ENCODE data around the gene SLC29A1.

SLC29A1 gene

DNA sequence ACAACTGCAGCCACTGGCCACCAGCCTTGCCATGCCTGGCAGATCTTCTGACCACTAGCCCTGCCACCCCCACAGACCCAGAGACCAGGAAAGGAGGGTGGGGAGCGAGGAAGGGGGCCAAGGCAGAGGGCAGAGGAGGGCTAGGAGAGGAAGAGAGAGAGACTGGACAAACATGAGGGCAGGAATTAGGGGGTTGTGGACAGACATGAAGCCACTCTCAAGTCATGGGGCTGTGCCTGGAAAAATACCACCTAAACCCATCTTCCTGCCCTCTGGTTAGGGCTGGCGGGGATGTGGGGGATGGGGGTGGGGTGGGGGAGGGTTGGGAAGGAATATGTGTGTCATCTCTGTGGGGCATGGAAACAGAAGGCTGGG, 1.4 kb upstream of the SLC29A1 start:
- Histone ChIP-seq H3K4me3 (no peak overlapping the region), H3K9me3 (no peaks in the 10 kb centered on the region), H3K4me1 (peaks cover 37% of the 10 kb centered on the region), H3K27me3 (ENCODE audit: low read depth) (no peaks in the 10 kb centered on the region), H3K36me3 (replicated peaks) (no peaks in the 10 kb centered on the region)
- in situ Hi-C loops (cut with MboI; ENCODE audit: low sequenced_read_pairs): no loop called here
- no peak for DNase-seq (ENCODE audit: low spot score in 2 of 2)

- in situ Hi-C loops (cut with MboI; ENCODE audit: low sequenced_read_pairs): no loop called here
Observed at GRCh38 chr6:44222486-44223318, 693 bp upstream of the SLC29A1 start.

GRCh38 chr6:44224029-44224964, 902 bp downstream of the SLC29A1 start:
- Histone ChIP-seq H3K36me3 (replicated peaks) (peaks cover 18% of the 10 kb centered on the region), H3K4me3 (peak overlapping the region; percentile 45), H3K9me3 (no peaks in the 10 kb centered on the region), H3K27me3 (ENCODE audit: low read depth) (no peaks in the 10 kb centered on the region), H3K4me1 (peaks cover 25% of the 10 kb centered on the region)
- DNase-seq (ENCODE audit: low spot score in 2 of 2): peak; percentile 40 to 70
- in situ Hi-C loops (cut with MboI; ENCODE audit: low sequenced_read_pairs): no loop called here

More at GRCh38 chr6:44222486-44223318, 693 bp upstream of the SLC29A1 start:
- Histone ChIP-seq H3K9me3 (no peaks in the 10 kb centered on the region), H3K4me1 (peaks cover 37% of the 10 kb centered on the region), H3K4me3 (peak overlapping the region; percentile 45), H3K27me3 (ENCODE audit: low read depth) (no peaks in the 10 kb centered on the region), H3K36me3 (replicated peaks) (peaks cover 4% of the 10 kb centered on the region)
- DNase-seq (ENCODE audit: low spot score in 2 of 2): no peak

DNA sequence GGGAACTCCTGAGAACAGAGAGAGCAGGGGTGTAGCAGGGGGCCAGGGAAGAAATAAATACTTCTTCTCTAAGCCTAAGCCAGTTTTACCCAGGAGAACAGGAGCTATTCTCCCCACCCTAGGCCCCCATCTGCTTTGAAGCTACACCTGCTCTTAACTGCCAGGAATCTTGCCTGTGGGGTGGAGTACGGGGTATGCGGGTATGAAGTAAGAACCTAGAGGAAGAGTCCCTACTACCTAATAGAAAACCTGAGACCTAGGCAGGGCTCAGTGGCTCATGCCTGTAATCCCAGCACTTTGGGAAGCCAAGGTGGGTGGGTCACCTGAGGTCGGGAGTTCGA, 1.5 kb downstream of the SLC29A1 start:
- peak overlapping the region; percentile 45 for H3K4me3 ChIP-seq
- H3K36me3 ChIP-seq (replicated peaks): peaks cover 24% of the 10 kb centered on the region
- no peaks in the 10 kb centered on the region for H3K27me3 ChIP-seq (ENCODE audit: low read depth)
- H3K9me3 ChIP-seq: no peaks in the 10 kb centered on the region
- in situ Hi-C loops (cut with MboI; ENCODE audit: low sequenced_read_pairs): no loop called here
- DNase-seq (ENCODE audit: low spot score in 2 of 2): no peak
- H3K4me1 ChIP-seq: peaks cover 24% of the 10 kb centered on the region

- H3K4me3 ChIP-seq: no peak overlapping the region
- peaks cover 24% of the 10 kb centered on the region for H3K4me1 ChIP-seq
- no peaks in the 10 kb centered on the region for H3K27me3 ChIP-seq (ENCODE audit: low read depth)
- no peaks in the 10 kb centered on the region for H3K9me3 ChIP-seq
- H3K36me3 ChIP-seq (replicated peaks): peaks cover 30% of the 10 kb centered on the region
- in situ Hi-C loops (cut with MboI; ENCODE audit: low sequenced_read_pairs): no loop called here
- DNase-seq (ENCODE audit: low spot score in 2 of 2): no peak
Observed at GRCh38 chr6:44225579-44226325, 2.4 kb downstream of the SLC29A1 start.

- Histone ChIP-seq H3K9me3 (no peaks in the 10 kb centered on the region), H3K4me1 (peaks cover 24% of the 10 kb centered on the region), H3K27me3 (ENCODE audit: low read depth) (no peaks in the 10 kb centered on the region), H3K4me3 (no peak overlapping the region), H3K36me3 (replicated peaks) (peaks cover 38% of the 10 kb centered on the region)
- in situ Hi-C loops (cut with MboI; ENCODE audit: low sequenced_read_pairs): no loop called here
- no peak for DNase-seq (ENCODE audit: low spot score in 2 of 2)
Observed at GRCh38 chr6:44226368-44227147, 3.2 kb downstream of the SLC29A1 start.

DNA sequence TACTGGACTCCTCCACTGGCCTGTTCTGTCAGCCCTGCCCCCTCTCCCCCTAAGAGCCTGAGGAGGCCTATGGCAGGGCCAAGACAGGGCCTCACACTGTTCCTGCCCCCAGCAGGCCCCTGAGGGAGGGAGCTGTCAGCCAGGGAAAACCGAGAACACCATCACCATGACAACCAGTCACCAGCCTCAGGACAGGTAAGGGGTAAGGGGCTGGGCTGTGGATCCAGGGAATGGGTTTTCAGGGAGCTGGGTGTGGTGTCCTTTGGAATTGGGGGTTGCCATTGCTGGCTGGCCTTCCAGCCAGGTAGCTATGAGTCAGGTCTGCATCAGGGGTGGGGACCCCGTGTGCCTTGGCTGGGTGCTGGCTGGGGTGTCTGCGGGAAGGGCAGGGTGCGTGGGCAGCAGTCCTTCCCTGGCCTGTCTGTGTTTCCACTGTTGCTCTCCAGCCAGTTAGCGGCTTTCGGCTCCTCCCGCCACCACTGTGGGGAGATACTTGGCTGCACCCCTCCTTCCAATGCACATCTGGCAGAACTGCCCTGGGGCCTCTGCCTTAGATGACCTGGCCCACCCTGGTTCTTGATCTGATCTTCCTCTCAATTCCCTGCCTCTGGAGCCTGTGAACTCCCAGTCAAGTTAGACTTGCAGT, 3.9 kb downstream of the SLC29A1 start:
- H3K9me3 ChIP-seq: no peaks in the 10 kb centered on the region
- in situ Hi-C loops (cut with MboI; ENCODE audit: low sequenced_read_pairs): no loop called here
- H3K36me3 ChIP-seq (replicated peaks): peaks cover 45% of the 10 kb centered on the region
- no peaks in the 10 kb centered on the region for H3K27me3 ChIP-seq (ENCODE audit: low read depth)
- H3K4me3 ChIP-seq: no peak overlapping the region
- DNase-seq (ENCODE audit: low spot score in 2 of 2): no peak
- peaks cover 22% of the 10 kb centered on the region for H3K4me1 ChIP-seq

DNA sequence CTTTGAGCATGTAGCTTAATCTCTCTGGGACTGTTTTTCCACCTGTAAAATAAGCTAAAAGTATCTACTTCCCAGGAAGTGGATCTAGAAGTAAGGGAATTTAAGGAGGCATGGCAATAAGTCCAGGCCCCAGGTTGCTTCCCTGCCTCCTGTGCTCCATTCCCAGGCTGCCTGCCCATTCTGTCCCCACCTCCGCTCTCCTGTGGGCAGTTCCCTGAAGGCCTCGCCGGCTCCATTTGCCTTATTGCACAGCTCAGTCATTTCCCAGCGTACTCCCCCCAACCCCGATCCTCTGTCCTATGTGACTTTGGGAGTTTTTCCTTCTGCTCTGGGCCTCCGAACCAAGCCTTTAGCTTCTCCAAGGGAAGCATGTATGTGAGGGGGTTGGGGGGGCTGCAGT, 4.6 kb downstream of the SLC29A1 start:
- Histone ChIP-seq H3K9me3 (no peaks in the 10 kb centered on the region), H3K4me3 (no peak overlapping the region), H3K36me3 (replicated peaks) (peaks cover 51% of the 10 kb centered on the region), H3K4me1 (peaks cover 17% of the 10 kb centered on the region), H3K27me3 (ENCODE audit: low read depth) (no peaks in the 10 kb centered on the region)
- in situ Hi-C loops (cut with MboI; ENCODE audit: low sequenced_read_pairs): no loop called here
- no peak for DNase-seq (ENCODE audit: low spot score in 2 of 2)

DNA sequence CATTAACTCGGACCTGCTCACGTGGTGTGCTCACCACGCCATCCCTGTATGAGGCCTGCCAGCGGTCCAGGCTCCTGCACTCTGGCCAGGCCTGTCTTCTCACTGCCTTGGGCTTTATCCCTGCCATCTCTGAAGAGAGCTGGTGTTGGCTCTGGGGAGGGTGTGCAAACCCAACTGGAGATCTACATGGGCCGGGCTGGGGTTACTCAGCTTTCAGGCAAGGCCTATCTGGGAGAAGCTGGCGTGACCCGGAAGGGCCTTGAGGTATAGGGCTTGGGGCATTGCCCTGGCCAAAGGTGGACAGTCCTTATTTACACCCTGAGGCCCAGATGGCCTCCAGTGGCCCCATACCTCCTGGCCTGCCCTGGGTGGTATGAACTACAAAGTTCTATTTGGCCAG, 5.0 kb downstream of the SLC29A1 start:
- Histone ChIP-seq H3K4me3 (no peak overlapping the region), H3K9me3 (no peaks in the 10 kb centered on the region), H3K27me3 (ENCODE audit: low read depth) (no peaks in the 10 kb centered on the region), H3K36me3 (replicated peaks) (peaks cover 55% of the 10 kb centered on the region), H3K4me1 (peaks cover 16% of the 10 kb centered on the region)
- DNase-seq (ENCODE audit: low spot score in 2 of 2): no peak
- in situ Hi-C loops (cut with MboI; ENCODE audit: low sequenced_read_pairs): no loop called here

GRCh38 chr6:44228836-44229235, 5.4 kb downstream of the SLC29A1 start:
- H3K9me3 ChIP-seq: no peaks in the 10 kb centered on the region
- in situ Hi-C loops (cut with MboI; ENCODE audit: low sequenced_read_pairs): no loop called here
- no peaks in the 10 kb centered on the region for H3K27me3 ChIP-seq (ENCODE audit: low read depth)
- peaks cover 59% of the 10 kb centered on the region for H3K36me3 ChIP-seq (replicated peaks)
- H3K4me3 ChIP-seq: no peak overlapping the region
- H3K4me1 ChIP-seq: peaks cover 16% of the 10 kb centered on the region
- no peak for DNase-seq (ENCODE audit: low spot score in 2 of 2)

DNA sequence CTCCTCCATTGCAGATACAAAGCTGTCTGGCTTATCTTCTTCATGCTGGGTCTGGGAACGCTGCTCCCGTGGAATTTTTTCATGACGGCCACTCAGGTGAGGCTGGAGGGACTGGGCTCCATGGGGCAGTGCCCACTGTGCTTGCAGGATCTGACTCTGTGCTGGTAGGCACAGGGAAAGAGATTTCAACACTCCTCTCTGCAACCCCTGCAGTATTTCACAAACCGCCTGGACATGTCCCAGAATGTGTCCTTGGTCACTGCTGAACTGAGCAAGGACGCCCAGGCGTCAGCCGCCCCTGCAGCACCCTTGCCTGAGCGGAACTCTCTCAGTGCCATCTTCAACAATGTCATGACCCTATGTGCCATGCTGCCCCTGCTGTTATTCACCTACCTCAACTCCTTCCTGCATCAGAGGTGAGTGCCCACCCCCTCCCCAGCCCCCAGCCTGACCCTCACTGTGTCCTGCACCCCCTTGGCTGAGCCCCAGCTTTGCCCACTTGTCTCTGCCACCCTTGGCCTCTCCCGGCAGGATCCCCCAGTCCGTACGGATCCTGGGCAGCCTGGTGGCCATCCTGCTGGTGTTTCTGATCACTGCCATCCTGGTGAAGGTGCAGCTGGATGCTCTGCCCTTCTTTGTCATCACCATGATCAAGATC, 6.1 kb downstream of the SLC29A1 start:
- H3K36me3 ChIP-seq (replicated peaks): peaks cover 64% of the 10 kb centered on the region
- in situ Hi-C loops (cut with MboI; ENCODE audit: low sequenced_read_pairs): no loop called here
- no peak overlapping the region for H3K4me3 ChIP-seq

DNA sequence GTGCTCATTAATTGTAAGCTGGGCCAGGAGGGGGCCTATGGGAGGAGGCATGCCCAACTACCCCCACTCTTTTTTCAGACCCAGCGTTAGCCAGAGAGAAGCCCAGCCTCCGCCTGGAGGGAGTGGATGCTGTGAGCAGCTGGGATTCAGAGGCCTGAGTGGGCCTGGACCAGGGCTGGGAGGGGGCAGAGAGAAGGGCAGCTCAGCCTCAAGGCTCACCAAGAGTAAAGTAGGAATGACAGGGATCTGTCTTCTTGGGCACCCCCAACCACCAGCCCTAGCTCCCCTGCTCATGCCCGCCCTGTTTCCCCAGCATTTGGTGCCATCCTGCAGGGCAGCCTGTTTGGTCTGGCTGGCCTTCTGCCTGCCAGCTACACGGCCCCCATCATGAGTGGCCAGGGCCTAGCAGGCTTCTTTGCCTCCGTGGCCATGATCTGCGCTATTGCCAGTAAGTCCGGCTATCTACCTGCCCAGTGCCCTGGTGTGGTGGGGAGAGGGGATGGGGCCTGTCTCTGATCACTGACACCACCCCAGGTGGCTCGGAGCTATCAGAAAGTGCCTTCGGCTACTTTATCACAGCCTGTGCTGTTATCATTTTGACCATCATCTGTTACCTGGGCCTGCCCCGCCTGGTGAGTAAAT, 6.8 kb downstream of the SLC29A1 start:
- no peaks in the 10 kb centered on the region for H3K9me3 ChIP-seq
- in situ Hi-C loops (cut with MboI; ENCODE audit: low sequenced_read_pairs): no loop called here
- no peak for DNase-seq (ENCODE audit: low spot score in 2 of 2)
- no peak overlapping the region for H3K4me3 ChIP-seq
- peaks cover 7% of the 10 kb centered on the region for H3K4me1 ChIP-seq
- no peaks in the 10 kb centered on the region for H3K27me3 ChIP-seq (ENCODE audit: low read depth)
- H3K36me3 ChIP-seq (replicated peaks): peaks cover 69% of the 10 kb centered on the region

More for the DNA sequence above, 6.1 kb downstream of the SLC29A1 start:
- Histone ChIP-seq H3K27me3 (ENCODE audit: low read depth) (no peaks in the 10 kb centered on the region), H3K9me3 (no peaks in the 10 kb centered on the region), H3K4me1 (peaks cover 14% of the 10 kb centered on the region)
- no peak for DNase-seq (ENCODE audit: low spot score in 2 of 2)
